Measurements from ENCODE around the gene ARID5B.

ARID5B gene

GRCh38 chr10:62109587-62110293 lies 208.2 kb downstream of the ARID5B start:
- H3K27ac ChIP-seq, result no peak overlapping the region
- no peak for TF ChIP-seq CTCF (conservative IDR thresholded peaks at IDR 0.05; ENCODE audit: low read depth)
- ChIA-PET CTCF (no interaction called here), POLR2A (ENCODE audit: low non-redundant PET) (no interaction called here)
- DNase-seq (ENCODE audit: low spot score), result no peak

- TF ChIP-seq CTCF (conservative IDR thresholded peaks at IDR 0.05; ENCODE audit: low read depth), result no peak
- CTCF ChIA-PET, result interaction anchor here (0.6 kb wide), 1 partner anchor 1376 kb away, joined by 4 read pairs; no protein-coding TSS in a partner anchor
- peak; percentile 8 for DNase-seq (ENCODE audit: low spot score)
- H3K27ac ChIP-seq, result no peak overlapping the region
- POLR2A ChIA-PET (ENCODE audit: low non-redundant PET), result no interaction called here
Observed at GRCh38 chr10:62112300-62112699, 210.8 kb downstream of the ARID5B start.

- TF ChIP-seq CTCF (conservative IDR thresholded peaks at IDR 0.05; ENCODE audit: low read depth), result no peak
- no peak overlapping the region for H3K27ac ChIP-seq
- ChIA-PET CTCF (no interaction called here), POLR2A (ENCODE audit: low non-redundant PET) (no interaction called here)
- no peak for DNase-seq (ENCODE audit: low spot score)
Observed at GRCh38 chr10:62112963-62113362, 211.5 kb downstream of the ARID5B start.

- TF ChIP-seq CTCF (conservative IDR thresholded peaks at IDR 0.05; ENCODE audit: low read depth), result no peak
- POLR2A ChIA-PET (ENCODE audit: low non-redundant PET), result no interaction called here
- CTCF ChIA-PET, result no interaction called here
- no peak for DNase-seq (ENCODE audit: low spot score)
- no peak overlapping the region for H3K27ac ChIP-seq
Observed at GRCh38 chr10:62113680-62114079, 212.2 kb downstream of the ARID5B start.

- no peak for DNase-seq (ENCODE audit: low spot score)
- no peak overlapping the region for H3K27ac ChIP-seq
- CTCF ChIA-PET, result no interaction called here
- POLR2A ChIA-PET (ENCODE audit: low non-redundant PET), result no interaction called here
- TF ChIP-seq CTCF (conservative IDR thresholded peaks at IDR 0.05; ENCODE audit: low read depth), result no peak
Observed at GRCh38 chr10:62115321-62115720, 213.8 kb downstream of the ARID5B start.

GRCh38 chr10:62115842-62116241 lies 214.3 kb downstream of the ARID5B start:
- H3K27ac ChIP-seq, result no peak overlapping the region
- DNase-seq (ENCODE audit: low spot score), result no peak
- ChIA-PET POLR2A (ENCODE audit: low non-redundant PET) (no interaction called here), CTCF (no interaction called here)
- TF ChIP-seq CTCF (conservative IDR thresholded peaks at IDR 0.05; ENCODE audit: low read depth), result no peak
